ENCODE measurements around the gene APOM.

Gene APOM

GRCh38 chr6:31643818-31644454, 11.8 kb upstream of the APOM start:
- H3K4me3 ChIP-seq (replicated peaks in 1 of 2; ENCODE audit: low read depth in 2 of 2, low read length in 2 of 2) = no peak overlapping the region
- DNase-seq (ENCODE audit: low read depth in 2 of 2) = no peak
- no peak for TF ChIP-seq CTCF (IDR thresholded peaks at IDR 0.05; ENCODE audit: low read depth, low read length)

- no peak overlapping the region for H3K4me3 ChIP-seq (replicated peaks in 1 of 2; ENCODE audit: low read depth in 2 of 2, low read length in 2 of 2)
- no peak for DNase-seq (ENCODE audit: low read depth in 2 of 2)
- no peak for TF ChIP-seq CTCF (IDR thresholded peaks at IDR 0.05; ENCODE audit: low read depth, low read length)
These were observed 10.4 kb upstream of the APOM start for GRCh38 chr6:31645325-31645724.

GRCh38 chr6:31651602-31652191, 4.0 kb upstream of the APOM start:
- TF ChIP-seq CTCF (IDR thresholded peaks at IDR 0.05; ENCODE audit: low read depth, low read length) = no peak
- peak; percentile 76 to 84 for DNase-seq (ENCODE audit: low read depth in 2 of 2)
- H3K4me3 ChIP-seq (replicated peaks in 1 of 2; ENCODE audit: low read depth in 2 of 2, low read length in 2 of 2) = peak overlapping the region; percentile 83 to 93

GRCh38 chr6:31652925-31653724, 2.6 kb upstream of the APOM start:
- TF ChIP-seq CTCF (IDR thresholded peaks at IDR 0.05; ENCODE audit: low read depth, low read length) = no peak

GRCh38 chr6:31654574-31655348, 933 bp upstream of the APOM start:
- TF ChIP-seq CTCF (IDR thresholded peaks at IDR 0.05; ENCODE audit: low read depth, low read length) = no peak
- H3K4me3 ChIP-seq (replicated peaks in 1 of 2; ENCODE audit: low read depth in 2 of 2, low read length in 2 of 2) = no peak overlapping the region
- DNase-seq (ENCODE audit: low read depth in 2 of 2) = no peak

More at GRCh38 chr6:31652925-31653724, 2.6 kb upstream of the APOM start:
- DNase-seq (ENCODE audit: low read depth in 2 of 2) = peak in 1 of 2 donors; percentile 94
- peak overlapping the region; percentile 83 to 93 for H3K4me3 ChIP-seq (replicated peaks in 1 of 2; ENCODE audit: low read depth in 2 of 2, low read length in 2 of 2)

GRCh38 chr6:31657406-31658157, 1.9 kb downstream of the APOM start:
- TF ChIP-seq CTCF (IDR thresholded peaks at IDR 0.05; ENCODE audit: low read depth, low read length) = no peak
- no peak for DNase-seq (ENCODE audit: low read depth in 2 of 2)
- no peak overlapping the region for H3K4me3 ChIP-seq (replicated peaks in 1 of 2; ENCODE audit: low read depth in 2 of 2, low read length in 2 of 2)
